Stimulated activated CD4-positive, alpha-beta T cell treated with anti-CD3 and anti-CD28 coated beads, Interleukin-4, amount 100 ng/mL, for 48 hours (primary cell): ENCODE results near the gene LSM7.

ENCODE experiments used
- DNase-seq, 2 donors: peaks; one replicate each; pipeline ENCODE4 v3.0.0-alpha.2; 2020; ENCODE audit warnings: low read depth in 2 of 2

LSM7 gene

GRCh38 chr19:2323707-2324106, 4.7 kb downstream of the LSM7 start:
- no peak for DNase-seq

GRCh38 chr19:2321565-2322283, 6.7 kb downstream of the LSM7 start:
- no peak for DNase-seq

- no peak for DNase-seq
Measured at GRCh38 chr19:2320939-2321338, 7.4 kb downstream of the LSM7 start.

- DNase-seq: no peak
Measured at GRCh38 chr19:2320049-2320448, 8.3 kb downstream of the LSM7 start.

- no peak for DNase-seq
Measured at GRCh38 chr19:2319551-2319950, 8.8 kb downstream of the LSM7 start.

GRCh38 chr19:2318923-2319322, 9.5 kb downstream of the LSM7 start:
- no peak for DNase-seq

GRCh38 chr19:2317756-2318155, 10.6 kb downstream of the LSM7 start:
- DNase-seq: no peak

- no peak for DNase-seq
Measured at GRCh38 chr19:2317300-2317699, 11.1 kb downstream of the LSM7 start.

- no peak for DNase-seq
Measured at GRCh38 chr19:2315818-2316353, 12.5 kb downstream of the LSM7 start.

GRCh38 chr19:2315121-2315817, 13.1 kb downstream of the LSM7 start:
- no peak for DNase-seq

GRCh38 chr19:2312820-2313501, 15.4 kb downstream of the LSM7 start:
- DNase-seq: no peak

- no peak for DNase-seq
Measured at GRCh38 chr19:2311093-2311492, 17.3 kb downstream of the LSM7 start.

- DNase-seq: no peak
Measured at GRCh38 chr19:2309734-2310362, 18.5 kb downstream of the LSM7 start.

GRCh38 chr19:2308114-2308556, 20.3 kb downstream of the LSM7 start, which contains the start of gene LINGO3:
Gene LINGO3, minus strand, starts transcription at chr19:2308154. Its CDS starts 16,378 bp downstream, at chr19:2291776.
- DNase-seq: no peak

GRCh38 chr19:2307518-2308012, 20.8 kb downstream of the LSM7 start:
- DNase-seq: no peak

GRCh38 chr19:2306971-2307370, 21.4 kb downstream of the LSM7 start:
- DNase-seq: no peak

- DNase-seq: no peak
Measured at GRCh38 chr19:2306281-2306806, 22.0 kb downstream of the LSM7 start.

- no peak for DNase-seq
Measured at GRCh38 chr19:2305452-2306280, 22.7 kb downstream of the LSM7 start.

- no peak for DNase-seq
Measured at GRCh38 chr19:2303211-2303798, 25.1 kb downstream of the LSM7 start.
